Measurements from ENCODE around the gene FTO.

GRCh38 chr16:53737552-53737951 is 33.6 kb downstream of the FTO start:
- no peak for TF ChIP-seq GATA2 (IDR thresholded peaks at IDR 0.05; ENCODE audit: low read depth, low read length)
- no peak for TF ChIP-seq GATA3 (IDR thresholded peaks at IDR 0.05; ENCODE audit: low read depth, low read length)
